Right kidney (tissue), 1 donor: ENCODE data around the gene SCARB1.

ENCODE experiments used
- DNase-seq: peaks from one replicate; pipeline ENCODE4 v3.0.0-alpha.2; 2016

The SCARB1 gene

DNA sequence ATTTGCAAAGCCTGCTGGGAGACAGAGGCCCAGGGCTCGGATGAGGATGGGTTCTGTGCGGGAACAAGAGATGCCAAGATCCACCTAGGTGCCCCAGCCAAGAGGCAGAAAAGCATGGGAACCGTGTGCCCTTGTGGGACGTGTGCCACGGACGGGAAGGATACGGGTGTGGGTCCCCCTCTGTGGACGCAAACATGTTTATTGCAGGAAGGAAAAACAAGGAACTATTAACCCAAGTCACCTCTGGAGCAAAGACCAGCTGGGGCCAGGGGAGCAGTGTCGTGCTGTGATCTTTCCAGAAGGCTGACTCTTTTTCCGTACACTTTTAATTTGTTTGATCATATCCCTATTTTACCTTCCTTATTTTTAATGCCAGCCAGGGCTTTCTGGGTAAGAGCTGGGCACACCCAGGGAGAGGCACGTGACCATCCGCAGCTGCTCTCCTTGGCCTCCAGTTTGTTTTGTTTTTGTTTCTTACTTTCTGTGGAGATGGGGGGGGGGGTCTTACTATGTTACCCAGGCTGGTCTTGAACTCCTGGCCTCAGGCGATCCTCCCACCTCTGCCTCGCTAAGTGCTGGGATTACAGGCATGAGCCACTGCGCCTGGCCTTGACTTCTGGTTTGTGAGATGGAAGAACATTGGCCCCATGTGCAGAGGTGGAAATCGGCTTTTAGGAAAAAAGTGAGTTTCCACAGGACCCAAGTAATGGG, 20.7 kb downstream of the SCARB1 start:
- DNase-seq: no peak

DNA sequence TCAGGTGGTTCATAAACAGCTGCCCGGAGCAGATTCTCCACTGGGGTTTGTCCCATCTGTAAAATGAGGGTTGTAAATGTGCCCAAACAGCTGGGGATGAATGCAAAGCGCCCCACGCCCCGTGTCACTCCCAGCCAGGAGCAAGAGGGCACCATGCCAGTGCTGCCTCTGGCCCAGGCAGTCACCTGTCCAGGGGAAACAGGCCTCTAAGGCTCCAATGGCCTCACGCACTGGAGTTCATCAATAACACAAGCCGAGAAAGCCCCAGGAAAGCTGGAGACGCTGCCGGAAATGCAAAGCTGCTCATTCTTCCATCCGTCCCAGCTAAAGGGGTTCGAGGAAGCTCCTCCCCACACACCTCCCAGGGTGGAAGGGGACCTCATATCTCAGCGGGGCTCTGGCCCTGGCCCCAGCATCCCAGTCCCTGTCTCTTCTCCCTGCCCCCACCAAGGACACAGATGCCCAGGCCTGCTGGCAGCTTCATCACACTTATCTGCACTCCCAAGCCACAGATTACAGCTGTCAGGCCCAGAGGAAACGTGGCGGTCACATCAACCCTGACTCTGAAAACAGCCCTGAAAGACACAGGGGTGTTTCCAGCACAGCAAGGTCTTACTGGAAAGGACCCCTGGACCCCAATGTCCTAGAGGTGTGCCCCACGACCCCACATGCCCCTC, 21.5 kb downstream of the SCARB1 start:
- DNase-seq: no peak

DNA sequence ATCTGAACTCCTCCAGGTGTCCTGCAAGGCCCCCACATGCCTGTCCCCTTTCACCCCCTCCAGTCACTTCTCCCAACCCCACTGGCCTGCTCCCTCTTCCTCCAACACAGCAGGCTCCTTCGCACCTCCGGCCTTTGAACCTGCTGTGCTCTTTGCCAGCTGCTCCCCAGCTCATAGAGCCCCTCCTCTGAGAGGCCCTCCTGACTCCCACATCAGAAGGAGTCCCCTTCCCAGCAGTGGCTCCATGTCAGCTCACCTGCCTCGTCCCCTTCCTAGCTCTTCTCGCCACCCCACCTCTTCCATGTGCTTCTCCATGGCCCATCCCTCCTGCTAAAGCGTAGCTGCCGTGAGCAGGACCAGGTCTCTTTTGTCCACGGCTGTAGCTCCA, 22.1 kb downstream of the SCARB1 start:
- DNase-seq: no peak

DNA sequence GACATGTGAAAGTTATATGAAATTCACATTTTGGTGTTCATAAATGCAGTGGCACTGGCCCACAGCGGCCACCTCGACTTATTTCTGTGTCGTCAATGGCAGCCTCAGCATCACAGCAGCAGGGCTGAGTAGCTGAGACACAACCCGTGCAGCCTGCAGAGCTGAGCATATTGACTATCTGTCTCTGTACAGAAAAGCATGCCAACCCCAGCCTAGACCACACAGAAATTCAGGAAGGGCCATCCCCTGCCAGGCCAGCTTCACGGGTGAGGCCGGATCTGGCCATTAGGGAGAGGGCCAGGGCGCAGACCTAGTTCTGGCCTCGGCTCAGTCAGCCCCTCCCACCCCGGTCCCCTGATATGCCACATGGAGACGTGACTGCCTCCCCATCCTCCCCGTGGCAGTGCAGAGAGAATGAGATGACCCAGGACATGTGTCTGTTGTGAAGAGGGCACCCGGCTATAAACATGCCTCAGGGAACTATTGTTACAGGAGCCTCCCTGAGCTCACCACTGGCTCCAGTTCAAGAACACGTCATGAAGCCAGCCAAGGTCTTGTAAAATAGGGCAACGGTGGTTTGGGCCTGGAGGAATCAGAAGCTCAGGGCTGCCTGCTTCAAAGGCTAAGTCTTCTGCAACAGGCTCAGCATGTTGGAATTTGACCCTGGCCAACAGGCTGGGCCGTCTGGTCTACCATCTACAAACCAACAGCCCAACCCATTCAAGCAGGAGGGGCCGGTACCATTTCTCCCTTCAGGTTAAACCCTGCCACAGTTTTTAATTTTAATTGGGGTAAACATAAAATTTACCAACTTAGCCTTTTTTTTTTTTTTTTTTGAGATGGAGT, 25.5 kb downstream of the SCARB1 start:
- DNase-seq: no peak

DNA sequence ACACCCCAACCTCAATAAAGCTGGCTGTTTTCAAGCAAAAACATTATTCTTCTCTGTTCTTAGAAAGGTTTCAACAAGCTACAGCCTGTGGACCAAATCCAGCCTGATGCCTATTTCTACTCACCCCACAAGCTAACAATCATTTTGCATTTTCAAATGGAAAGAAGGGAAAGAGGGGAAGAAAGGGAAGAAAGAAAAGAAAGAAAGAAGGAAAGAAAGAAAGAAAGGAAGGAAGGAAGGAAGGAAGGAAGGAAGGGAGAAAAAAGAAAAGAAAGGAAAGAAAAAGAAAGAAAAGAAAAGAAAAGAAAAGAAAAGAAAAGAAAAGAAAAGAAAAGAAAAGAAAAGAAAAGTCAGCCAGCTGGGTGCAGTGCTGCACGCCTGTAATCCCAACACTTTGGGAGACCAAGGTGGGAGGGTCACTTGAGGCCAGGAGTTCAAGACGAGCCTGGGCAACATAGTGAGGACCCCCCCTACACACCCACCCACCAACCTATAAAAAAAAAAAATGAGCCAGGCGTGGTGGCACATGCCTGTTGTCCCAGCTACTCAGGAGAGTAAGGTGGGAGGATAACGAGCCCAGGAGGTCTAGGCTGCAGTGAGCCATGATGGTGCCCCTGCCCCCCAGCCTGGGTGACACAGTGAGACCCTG, 26.3 kb downstream of the SCARB1 start:
- no peak for DNase-seq

DNA sequence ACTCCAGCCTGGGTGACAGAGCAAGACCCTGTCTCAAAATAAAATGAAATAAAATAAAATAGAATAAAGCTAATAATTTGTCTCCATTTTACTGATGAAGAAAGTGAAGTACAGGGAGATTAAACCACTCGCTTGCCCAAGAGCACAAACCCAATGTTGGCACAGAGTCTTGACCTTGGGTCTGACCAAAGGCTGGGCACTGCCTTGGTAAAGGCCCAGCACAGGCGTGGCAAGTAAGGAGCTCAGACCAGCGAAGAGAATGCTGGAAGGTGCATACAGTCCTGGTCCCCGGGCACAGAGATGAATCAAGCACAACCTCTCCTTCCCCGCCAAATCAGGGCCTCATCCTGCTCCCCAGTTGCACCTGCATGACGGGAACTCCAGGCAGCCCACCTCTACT, 26.9 kb downstream of the SCARB1 start:
- no peak for DNase-seq

DNA sequence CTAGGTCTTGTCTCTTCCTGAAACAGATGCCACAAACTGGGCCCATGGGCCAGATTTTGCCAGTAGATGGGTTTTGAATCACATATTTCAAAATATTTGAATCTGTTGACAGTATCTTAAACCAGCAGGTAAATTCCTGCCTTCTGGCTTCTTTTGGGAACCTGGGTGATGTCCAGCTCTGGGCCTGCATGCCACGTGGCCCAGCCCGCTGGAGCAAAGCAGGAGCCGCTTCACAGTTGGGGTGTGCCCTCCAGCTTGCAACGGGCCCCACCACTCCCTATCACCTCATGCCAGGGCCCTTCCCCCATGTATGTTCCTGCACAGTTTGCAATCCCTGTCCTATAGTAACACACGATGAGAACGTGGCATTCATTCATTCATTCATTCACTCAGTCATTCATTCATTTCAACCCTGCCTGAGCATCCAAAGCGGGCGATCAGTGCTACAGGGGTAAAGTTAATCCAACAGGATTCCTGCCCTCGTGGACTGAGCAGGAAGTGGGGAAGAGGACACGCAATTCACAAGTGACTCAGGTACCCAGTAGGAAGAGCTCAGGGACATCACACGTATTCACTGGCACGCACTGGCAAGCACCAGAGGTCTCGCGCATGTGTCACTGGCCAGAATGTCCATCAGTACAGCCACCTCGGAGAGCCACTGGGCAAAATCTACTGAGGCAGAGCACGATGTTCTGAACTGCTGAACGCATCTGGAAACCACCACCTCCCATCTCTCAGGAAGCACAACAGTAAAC, 27.8 kb downstream of the SCARB1 start:
- no peak for DNase-seq

DNA sequence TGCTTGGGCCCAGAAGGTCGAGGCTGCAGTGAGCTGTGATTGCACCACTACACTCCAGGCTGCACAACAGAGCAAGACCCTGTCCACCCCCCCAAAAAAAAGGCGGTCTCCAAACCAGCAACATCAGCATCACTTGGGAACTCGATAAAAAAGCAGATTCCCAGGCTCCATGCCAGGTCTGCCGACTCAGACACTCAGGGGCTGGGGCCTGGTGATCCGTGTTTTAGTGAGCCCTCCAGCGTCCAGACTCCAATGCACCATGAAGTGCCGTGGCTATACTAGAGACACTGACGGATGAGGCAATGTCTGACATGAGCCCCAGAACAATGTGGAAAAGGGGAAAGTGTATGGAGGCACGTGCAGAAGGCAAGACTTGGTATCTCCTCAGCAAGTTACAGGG, 28.8 kb downstream of the SCARB1 start:
- no peak for DNase-seq

DNA sequence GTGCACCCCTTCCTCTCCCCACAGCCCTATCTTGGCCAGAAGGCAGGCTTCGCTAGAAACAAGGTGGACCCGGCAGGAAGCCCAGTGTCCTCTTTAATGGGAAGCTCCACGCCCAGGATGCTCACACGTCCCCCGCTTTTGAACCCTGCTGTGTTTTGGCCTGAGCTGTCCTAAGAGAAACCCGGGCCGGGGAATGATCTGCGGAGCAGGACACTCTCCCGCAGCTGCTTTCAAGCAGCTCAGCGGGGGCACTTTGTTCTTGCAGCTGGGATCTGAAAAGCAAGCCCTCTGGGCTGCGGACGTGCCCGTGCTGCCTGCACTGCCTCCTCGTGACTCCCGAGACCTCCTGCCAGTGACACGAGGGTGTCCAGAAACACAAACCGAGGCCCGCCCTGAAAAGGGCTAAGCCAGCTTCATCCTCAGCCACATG, 30.0 kb downstream of the SCARB1 start:
- no peak for DNase-seq

DNA sequence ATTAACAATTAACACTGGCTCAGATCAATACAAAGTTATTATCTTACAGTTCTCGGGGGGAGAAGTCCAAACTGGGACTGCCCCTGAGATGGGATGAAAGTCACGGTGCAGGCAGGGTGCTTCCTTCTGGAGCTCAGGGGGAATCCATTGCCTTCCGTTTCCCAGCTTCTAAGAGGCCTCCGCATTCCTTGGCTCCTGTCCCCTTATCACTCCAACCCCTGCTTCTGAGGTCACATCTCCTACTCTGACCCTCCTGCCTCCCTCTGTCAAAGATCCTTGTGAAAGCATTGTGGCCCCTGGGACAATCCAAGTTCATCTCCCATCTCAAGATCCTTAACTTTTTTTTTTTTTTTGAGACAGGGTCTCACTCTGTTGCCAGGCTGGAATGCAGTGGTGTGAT, 30.8 kb downstream of the SCARB1 start:
- DNase-seq: no peak

DNA sequence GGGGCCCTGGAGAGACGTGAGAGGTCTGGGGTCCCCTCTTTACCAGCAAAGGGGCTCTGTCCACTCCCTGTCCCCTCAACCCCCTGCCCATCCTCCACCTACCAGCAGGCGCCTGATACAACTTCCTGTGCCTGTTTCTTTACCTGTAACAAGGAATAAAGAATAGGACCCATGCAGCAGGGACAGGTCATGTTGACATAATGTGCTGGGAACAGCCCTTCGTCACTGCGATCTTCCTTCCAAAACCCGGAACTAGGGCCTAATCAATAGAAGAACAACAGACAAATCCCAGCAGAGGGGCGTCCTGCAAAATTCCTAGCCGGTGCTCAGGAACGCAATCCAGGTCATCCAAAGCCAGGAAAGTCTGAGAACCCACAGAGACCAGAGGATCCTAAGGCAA, 32.1 kb downstream of the SCARB1 start:
- no peak for DNase-seq

DNA sequence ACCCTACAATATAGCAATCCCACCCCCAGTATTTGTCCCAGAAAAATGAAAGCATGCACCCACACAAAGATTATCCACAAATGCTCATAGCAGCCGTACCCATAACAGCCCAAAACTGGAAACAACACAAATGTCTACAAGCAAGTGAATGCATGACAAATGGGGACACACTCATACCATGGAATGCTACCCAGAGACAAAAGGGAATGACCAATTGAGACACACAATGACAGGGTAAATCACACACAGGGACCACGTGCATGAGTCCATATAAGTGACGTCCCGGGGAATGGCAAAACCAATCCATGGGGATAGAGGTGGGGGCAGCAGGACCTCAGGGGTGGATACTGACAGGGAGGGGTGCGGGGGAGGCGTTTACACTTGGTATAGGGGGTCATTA, 33.4 kb downstream of the SCARB1 start:
- DNase-seq: no peak

DNA sequence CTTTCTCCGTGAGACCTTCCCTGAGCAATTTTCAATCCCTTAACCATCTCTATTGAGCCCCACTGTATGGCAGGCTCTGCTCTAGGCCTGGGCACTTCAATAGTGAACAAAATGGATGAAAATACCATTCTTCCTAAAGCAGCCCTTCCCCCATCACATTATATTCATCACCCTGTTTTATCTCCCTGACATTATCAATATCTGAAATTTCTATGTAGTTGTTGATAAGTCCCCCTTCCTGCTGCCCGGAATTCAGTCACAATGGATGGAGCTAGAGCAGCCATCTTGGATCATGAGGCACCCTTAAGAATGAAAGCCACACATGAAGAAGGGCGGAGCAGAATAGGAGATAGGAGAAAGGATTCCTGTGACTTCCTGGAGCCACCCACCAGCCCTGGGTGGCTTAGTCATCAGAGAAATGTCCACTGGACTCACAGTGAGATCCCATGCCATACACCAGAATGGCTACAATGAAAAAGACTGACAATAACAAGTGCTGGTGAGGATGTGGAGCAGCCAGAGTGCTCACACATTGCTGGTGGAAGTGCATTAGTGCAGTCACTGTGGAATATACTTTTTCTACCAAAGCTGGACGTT, 33.9 kb downstream of the SCARB1 start:
- no peak for DNase-seq

DNA sequence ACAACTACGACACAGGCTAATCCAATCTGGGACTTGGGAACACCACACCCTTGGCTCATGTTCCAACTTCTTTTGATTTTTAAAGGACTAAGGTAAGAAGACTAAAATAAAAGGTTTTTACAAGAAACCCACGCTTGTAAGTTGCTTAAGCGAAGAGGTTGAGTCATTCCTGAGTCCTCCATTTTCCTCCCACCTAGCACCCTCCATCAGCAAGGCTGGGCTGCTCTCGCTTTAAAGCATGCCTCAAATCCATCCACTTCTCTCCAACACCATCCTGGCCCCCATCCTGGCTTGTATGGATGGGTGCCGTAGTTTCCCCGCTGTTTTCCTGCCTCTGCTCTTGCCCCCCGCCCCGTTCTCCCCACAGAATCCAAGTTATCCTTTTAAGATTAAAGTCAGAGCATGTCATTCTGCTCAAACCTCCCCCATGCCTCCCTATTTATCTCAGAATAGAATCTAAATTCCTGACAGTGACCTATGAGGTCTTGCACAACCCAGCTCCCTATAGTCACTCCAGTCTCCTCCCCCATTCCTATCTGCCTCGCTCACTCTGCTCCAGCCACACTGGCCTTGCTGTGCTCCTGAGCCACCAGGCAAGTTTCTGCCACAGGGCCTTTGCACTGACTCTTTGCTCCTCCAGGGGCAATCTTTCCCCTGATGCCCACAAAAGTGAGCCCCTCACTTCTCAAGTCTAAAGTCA, 34.5 kb downstream of the SCARB1 start:
- DNase-seq: no peak

DNA sequence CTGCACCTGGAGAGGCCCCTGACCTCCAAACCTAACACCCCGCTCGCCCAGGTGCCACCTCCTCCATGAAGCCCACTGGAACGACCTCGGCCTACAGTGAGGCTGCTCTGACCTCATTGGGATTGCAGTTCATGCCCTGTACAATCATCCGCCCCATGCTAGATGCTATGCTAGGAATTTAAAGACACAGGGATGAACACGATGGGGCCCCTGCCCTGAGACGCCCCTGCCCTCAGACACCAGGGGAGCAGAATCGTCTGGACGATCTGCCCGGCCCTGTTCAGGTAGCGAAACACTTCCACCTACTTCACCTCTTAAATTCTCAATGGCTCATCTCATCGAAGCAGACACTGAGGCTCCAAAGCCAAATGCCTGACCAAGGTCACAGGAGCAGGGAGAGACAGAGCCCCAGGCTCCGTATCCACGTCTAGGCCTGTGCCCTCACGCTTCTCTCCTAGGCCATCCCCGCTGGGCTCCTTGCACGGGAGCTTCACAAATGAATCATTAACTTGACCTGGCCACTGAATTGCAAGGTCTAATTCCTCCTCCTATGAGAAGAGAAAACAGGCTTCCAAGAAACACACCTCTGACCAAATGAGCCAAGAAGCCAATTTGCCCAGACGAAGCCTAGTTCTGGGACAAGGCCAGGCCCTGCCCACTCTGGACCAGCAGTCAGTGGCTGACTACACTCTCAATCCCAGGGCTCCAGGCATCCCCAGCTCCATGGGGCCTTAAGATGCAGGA, 35.2 kb downstream of the SCARB1 start:
- peak; percentile 51 for DNase-seq

DNA sequence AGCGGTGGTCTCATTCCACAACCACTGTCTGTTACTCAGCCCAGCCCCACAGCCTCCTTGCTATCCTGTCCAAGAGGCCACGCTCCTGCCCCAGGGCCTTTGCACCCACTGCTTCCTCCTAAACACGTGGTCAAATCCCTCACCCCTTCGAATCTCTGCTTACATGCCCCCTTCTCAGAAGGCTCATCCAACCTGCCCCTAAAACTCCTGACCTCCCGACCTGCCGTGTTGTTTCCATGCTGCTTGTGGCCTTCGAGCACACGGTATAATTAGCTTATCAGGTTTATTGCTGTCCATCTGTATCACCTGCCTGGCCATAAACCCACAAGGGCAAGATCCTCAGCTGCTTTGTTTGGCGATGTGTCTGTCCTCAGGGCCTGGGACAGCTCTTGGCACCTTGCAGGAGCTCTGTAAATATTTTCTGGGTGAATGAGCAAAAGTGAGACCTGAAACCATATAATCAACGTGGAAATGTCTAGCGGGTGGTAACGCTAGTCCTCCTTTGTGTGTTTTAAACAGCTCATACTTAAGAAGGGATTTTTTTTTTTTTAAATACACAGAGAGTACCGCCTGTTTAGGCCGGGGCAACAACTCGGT, 36.0 kb downstream of the SCARB1 start:
- no peak for DNase-seq

DNA sequence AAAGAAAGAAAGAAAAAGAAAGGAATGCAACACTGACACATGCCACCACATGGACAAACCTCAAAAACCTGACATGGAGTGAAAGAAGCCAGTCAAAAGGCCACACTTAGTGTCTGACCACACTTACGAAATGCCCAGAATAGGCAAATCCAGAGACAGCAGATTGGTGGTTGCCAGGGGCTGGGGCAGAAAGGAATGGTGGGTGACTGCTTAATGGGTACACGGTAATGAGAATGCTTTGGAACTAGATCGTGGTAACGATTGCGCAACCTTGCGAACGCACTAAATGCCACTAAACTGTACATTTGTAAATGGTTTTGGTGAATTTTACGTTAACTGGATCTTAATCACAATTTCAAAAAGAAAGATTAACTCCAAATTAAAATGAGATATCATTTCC, 39.5 kb downstream of the SCARB1 start:
- no peak for DNase-seq

DNA sequence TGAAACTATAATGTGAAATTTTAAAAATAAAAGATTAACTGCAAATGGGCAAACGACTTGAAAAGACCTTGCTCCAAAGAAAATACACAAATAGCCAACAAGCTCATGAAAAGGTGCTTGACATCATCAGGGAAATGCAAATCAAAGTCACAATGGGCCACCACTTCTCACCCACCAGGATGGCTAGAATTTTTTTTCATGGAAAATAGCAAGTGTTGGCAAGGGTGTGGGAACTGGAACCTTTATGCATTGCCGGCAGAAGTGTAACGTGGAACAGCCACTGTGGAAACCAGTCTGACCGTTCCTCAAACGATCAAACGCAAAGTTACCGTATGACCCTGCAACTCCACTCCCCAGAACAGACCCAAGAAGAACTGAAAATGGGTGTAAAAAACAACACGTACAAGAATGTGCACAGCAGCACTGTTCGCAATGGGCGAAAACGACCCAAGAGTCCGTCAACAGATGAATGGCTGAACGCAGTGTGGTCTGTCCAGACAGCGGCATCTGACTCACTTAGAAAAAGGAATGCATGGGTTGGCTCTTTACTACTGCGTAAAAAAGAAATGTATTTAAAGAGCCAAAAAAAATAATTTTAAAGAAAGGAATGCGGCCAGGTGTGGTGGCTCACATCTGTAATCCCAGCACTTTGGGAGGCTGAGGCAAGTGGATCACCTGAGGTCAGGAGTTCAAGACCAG, 40.2 kb downstream of the SCARB1 start:
- no peak for DNase-seq

DNA sequence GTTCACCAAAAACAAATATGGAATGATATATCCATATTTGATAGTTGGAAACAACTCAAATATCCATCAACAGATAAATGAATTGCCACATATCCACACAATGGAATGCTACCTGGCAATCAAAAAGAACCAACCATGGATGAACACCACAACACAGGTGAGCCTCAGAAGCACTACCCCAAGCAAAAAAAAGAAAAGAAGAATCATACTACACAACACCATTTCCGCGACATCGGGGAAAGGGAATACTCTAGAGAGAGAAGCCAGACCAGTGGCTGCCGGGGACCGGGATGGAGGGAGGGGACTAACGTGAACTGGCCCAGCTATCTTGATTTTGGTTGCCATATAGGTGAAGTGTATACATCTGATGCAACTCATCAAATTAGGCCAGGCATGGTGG, 41.4 kb downstream of the SCARB1 start:
- no peak for DNase-seq
